ENCODE measurements around the gene RNF149.

RNF149 gene

GRCh38 chr2:101310090-101310833 is 1.8 kb upstream of the RNF149 start:
- Histone ChIP-seq H3K9me3 (ENCODE audit: control insufficient read depth in 2 of 2, low read length in 2 of 2) (no peaks in the 10 kb centered on the region), H3K4me1 (ENCODE audit: control insufficient read depth in 2 of 2, insufficient read depth in 2 of 2, low read length in 2 of 2) (peaks cover 14 to 39% of the 10 kb centered on the region in 2 donors), H3K27ac (ENCODE audit: low read depth in 2 of 2, low read length in 2 of 2) (peak overlapping the region; percentile 26 to 47), H3K9ac (ENCODE audit: low read depth in 1 of 2, low read length in 2 of 2) (no peak overlapping the region), H3K4me3 (ENCODE audit: low read length in 2 of 2) (no peak overlapping the region), H3K27me3 (ENCODE audit: control insufficient read depth in 2 of 2, insufficient read depth in 2 of 2, low read length in 2 of 2) (no peaks in the 10 kb centered on the region), H3K36me3 (ENCODE audit: control insufficient read depth in 2 of 2, insufficient read depth in 2 of 2, low read length in 2 of 2) (no peaks in the 10 kb centered on the region)

GRCh38 chr2:101307950-101308431 is 510 bp downstream of the RNF149 start:
- Histone ChIP-seq H3K9ac (ENCODE audit: low read depth in 1 of 2, low read length in 2 of 2) (peak overlapping the region; percentile 94 to 99), H3K4me1 (ENCODE audit: control insufficient read depth in 2 of 2, insufficient read depth in 2 of 2, low read length in 2 of 2) (peaks cover 19 to 41% of the 10 kb centered on the region in 2 donors), H3K27me3 (ENCODE audit: control insufficient read depth in 2 of 2, insufficient read depth in 2 of 2, low read length in 2 of 2) (no peaks in the 10 kb centered on the region), H3K9me3 (ENCODE audit: control insufficient read depth in 2 of 2, low read length in 2 of 2) (no peaks in the 10 kb centered on the region), H3K36me3 (ENCODE audit: control insufficient read depth in 2 of 2, insufficient read depth in 2 of 2, low read length in 2 of 2) (peaks cover 0 to 3% of the 10 kb centered on the region in 2 donors), H3K27ac (ENCODE audit: low read depth in 2 of 2, low read length in 2 of 2) (peak overlapping the region; percentile 92 to 94), H3K4me3 (ENCODE audit: low read length in 2 of 2) (peak overlapping the region; percentile 86 to 96)

- Histone ChIP-seq H3K9ac (ENCODE audit: low read depth in 1 of 2, low read length in 2 of 2) (peak overlapping the region; percentile 94 to 99), H3K27me3 (ENCODE audit: control insufficient read depth in 2 of 2, insufficient read depth in 2 of 2, low read length in 2 of 2) (no peaks in the 10 kb centered on the region), H3K9me3 (ENCODE audit: control insufficient read depth in 2 of 2, low read length in 2 of 2) (no peaks in the 10 kb centered on the region), H3K4me3 (ENCODE audit: low read length in 2 of 2) (peak overlapping the region; percentile 86 to 96), H3K4me1 (ENCODE audit: control insufficient read depth in 2 of 2, insufficient read depth in 2 of 2, low read length in 2 of 2) (peaks cover 19 to 41% of the 10 kb centered on the region in 2 donors), H3K27ac (ENCODE audit: low read depth in 2 of 2, low read length in 2 of 2) (peak overlapping the region; percentile 92 to 94), H3K36me3 (ENCODE audit: control insufficient read depth in 2 of 2, insufficient read depth in 2 of 2, low read length in 2 of 2) (peaks cover 0 to 7% of the 10 kb centered on the region in 2 donors)
Observed at GRCh38 chr2:101307503-101307902, 998 bp downstream of the RNF149 start.

- Histone ChIP-seq H3K4me3 (ENCODE audit: low read length in 2 of 2) (peak overlapping the region; percentile 86 to 96), H3K36me3 (ENCODE audit: control insufficient read depth in 2 of 2, insufficient read depth in 2 of 2, low read length in 2 of 2) (peaks cover 0 to 8% of the 10 kb centered on the region in 2 donors), H3K27ac (ENCODE audit: low read depth in 2 of 2, low read length in 2 of 2) (peak overlapping the region; percentile 92 to 94), H3K9me3 (ENCODE audit: control insufficient read depth in 2 of 2, low read length in 2 of 2) (no peaks in the 10 kb centered on the region), H3K4me1 (ENCODE audit: control insufficient read depth in 2 of 2, insufficient read depth in 2 of 2, low read length in 2 of 2) (peaks cover 19 to 37% of the 10 kb centered on the region in 2 donors), H3K27me3 (ENCODE audit: control insufficient read depth in 2 of 2, insufficient read depth in 2 of 2, low read length in 2 of 2) (no peaks in the 10 kb centered on the region), H3K9ac (ENCODE audit: low read depth in 1 of 2, low read length in 2 of 2) (peak overlapping the region; percentile 60 to 99)
Observed at GRCh38 chr2:101306410-101306809, 2.1 kb downstream of the RNF149 start.

GRCh38 chr2:101305492-101306078 is 2.9 kb downstream of the RNF149 start:
- H3K27ac ChIP-seq (ENCODE audit: low read depth in 2 of 2, low read length in 2 of 2), result no peak overlapping the region
- peak overlapping the region; percentile 12 to 96 for H3K4me3 ChIP-seq (ENCODE audit: low read length in 2 of 2)
- no peaks in the 10 kb centered on the region for H3K9me3 ChIP-seq (ENCODE audit: control insufficient read depth in 2 of 2, low read length in 2 of 2)
- no peaks in the 10 kb centered on the region for H3K27me3 ChIP-seq (ENCODE audit: control insufficient read depth in 2 of 2, insufficient read depth in 2 of 2, low read length in 2 of 2)
- H3K4me1 ChIP-seq (ENCODE audit: control insufficient read depth in 2 of 2, insufficient read depth in 2 of 2, low read length in 2 of 2), result peaks cover 19 to 28% of the 10 kb centered on the region in 2 donors
- H3K36me3 ChIP-seq (ENCODE audit: control insufficient read depth in 2 of 2, insufficient read depth in 2 of 2, low read length in 2 of 2), result peaks cover 0 to 8% of the 10 kb centered on the region in 2 donors
- no peak overlapping the region for H3K9ac ChIP-seq (ENCODE audit: low read depth in 1 of 2, low read length in 2 of 2)

- no peaks in the 10 kb centered on the region for H3K9me3 ChIP-seq (ENCODE audit: control insufficient read depth in 2 of 2, low read length in 2 of 2)
- no peak overlapping the region for H3K27ac ChIP-seq (ENCODE audit: low read depth in 2 of 2, low read length in 2 of 2)
- H3K27me3 ChIP-seq (ENCODE audit: control insufficient read depth in 2 of 2, insufficient read depth in 2 of 2, low read length in 2 of 2), result no peaks in the 10 kb centered on the region
- H3K4me3 ChIP-seq (ENCODE audit: low read length in 2 of 2), result peak overlapping the region in 1 of 2 donors; percentile 20
- H3K9ac ChIP-seq (ENCODE audit: low read depth in 1 of 2, low read length in 2 of 2), result no peak overlapping the region
- peaks cover 19 to 24% of the 10 kb centered on the region in 2 donors for H3K4me1 ChIP-seq (ENCODE audit: control insufficient read depth in 2 of 2, insufficient read depth in 2 of 2, low read length in 2 of 2)
- peaks cover 0 to 8% of the 10 kb centered on the region in 2 donors for H3K36me3 ChIP-seq (ENCODE audit: control insufficient read depth in 2 of 2, insufficient read depth in 2 of 2, low read length in 2 of 2)
Observed at GRCh38 chr2:101305035-101305434, 3.5 kb downstream of the RNF149 start.

- Histone ChIP-seq H3K36me3 (ENCODE audit: control insufficient read depth in 2 of 2, insufficient read depth in 2 of 2, low read length in 2 of 2) (peaks cover 0 to 8% of the 10 kb centered on the region in 2 donors), H3K9ac (ENCODE audit: low read depth in 1 of 2, low read length in 2 of 2) (no peak overlapping the region), H3K4me1 (ENCODE audit: control insufficient read depth in 2 of 2, insufficient read depth in 2 of 2, low read length in 2 of 2) (peaks cover 16 to 20% of the 10 kb centered on the region in 2 donors), H3K4me3 (ENCODE audit: low read length in 2 of 2) (no peak overlapping the region), H3K9me3 (ENCODE audit: control insufficient read depth in 2 of 2, low read length in 2 of 2) (no peaks in the 10 kb centered on the region), H3K27ac (ENCODE audit: low read depth in 2 of 2, low read length in 2 of 2) (no peak overlapping the region), H3K27me3 (ENCODE audit: control insufficient read depth in 2 of 2, insufficient read depth in 2 of 2, low read length in 2 of 2) (no peaks in the 10 kb centered on the region)
Observed at GRCh38 chr2:101303688-101304087, 4.8 kb downstream of the RNF149 start.

- no peak overlapping the region for H3K27ac ChIP-seq (ENCODE audit: low read depth in 2 of 2, low read length in 2 of 2)
- H3K36me3 ChIP-seq (ENCODE audit: control insufficient read depth in 2 of 2, insufficient read depth in 2 of 2, low read length in 2 of 2), result peaks cover 0 to 8% of the 10 kb centered on the region in 2 donors
- peaks cover 16 to 19% of the 10 kb centered on the region in 2 donors for H3K4me1 ChIP-seq (ENCODE audit: control insufficient read depth in 2 of 2, insufficient read depth in 2 of 2, low read length in 2 of 2)
- H3K27me3 ChIP-seq (ENCODE audit: control insufficient read depth in 2 of 2, insufficient read depth in 2 of 2, low read length in 2 of 2), result no peaks in the 10 kb centered on the region
- no peak overlapping the region for H3K4me3 ChIP-seq (ENCODE audit: low read length in 2 of 2)
- H3K9ac ChIP-seq (ENCODE audit: low read depth in 1 of 2, low read length in 2 of 2), result no peak overlapping the region
- no peaks in the 10 kb centered on the region for H3K9me3 ChIP-seq (ENCODE audit: control insufficient read depth in 2 of 2, low read length in 2 of 2)
Observed at GRCh38 chr2:101302016-101302415, 6.5 kb downstream of the RNF149 start.

- peaks cover 0 to 8% of the 10 kb centered on the region in 2 donors for H3K36me3 ChIP-seq (ENCODE audit: control insufficient read depth in 2 of 2, insufficient read depth in 2 of 2, low read length in 2 of 2)
- no peaks in the 10 kb centered on the region for H3K27me3 ChIP-seq (ENCODE audit: control insufficient read depth in 2 of 2, insufficient read depth in 2 of 2, low read length in 2 of 2)
- peaks cover 7% of the 10 kb centered on the region in 2 donors for H3K4me1 ChIP-seq (ENCODE audit: control insufficient read depth in 2 of 2, insufficient read depth in 2 of 2, low read length in 2 of 2)
- no peak overlapping the region for H3K9ac ChIP-seq (ENCODE audit: low read depth in 1 of 2, low read length in 2 of 2)
- H3K27ac ChIP-seq (ENCODE audit: low read depth in 2 of 2, low read length in 2 of 2), result no peak overlapping the region
- no peak overlapping the region for H3K4me3 ChIP-seq (ENCODE audit: low read length in 2 of 2)
- H3K9me3 ChIP-seq (ENCODE audit: control insufficient read depth in 2 of 2, low read length in 2 of 2), result no peaks in the 10 kb centered on the region
Observed at GRCh38 chr2:101300836-101301235, 7.7 kb downstream of the RNF149 start.

GRCh38 chr2:101300164-101300563 is 8.3 kb downstream of the RNF149 start:
- Histone ChIP-seq H3K4me3 (ENCODE audit: low read length in 2 of 2) (no peak overlapping the region), H3K9ac (ENCODE audit: low read depth in 1 of 2, low read length in 2 of 2) (no peak overlapping the region), H3K4me1 (ENCODE audit: control insufficient read depth in 2 of 2, insufficient read depth in 2 of 2, low read length in 2 of 2) (peaks cover 4 to 5% of the 10 kb centered on the region in 2 donors), H3K27me3 (ENCODE audit: control insufficient read depth in 2 of 2, insufficient read depth in 2 of 2, low read length in 2 of 2) (no peaks in the 10 kb centered on the region), H3K27ac (ENCODE audit: low read depth in 2 of 2, low read length in 2 of 2) (no peak overlapping the region), H3K9me3 (ENCODE audit: control insufficient read depth in 2 of 2, low read length in 2 of 2) (no peaks in the 10 kb centered on the region), H3K36me3 (ENCODE audit: control insufficient read depth in 2 of 2, insufficient read depth in 2 of 2, low read length in 2 of 2) (peaks cover 0 to 8% of the 10 kb centered on the region in 2 donors)

All from mucosa of rectum (tissue), 2 donors.